Liver (tissue), 9 donors: Measurements from ENCODE around the gene URB1. TPM values are rescaled to one million over a fixed set of nuclear protein-coding genes. Genes with fewer than 3 reads are reported as not detected.
A peak's percentile ranks its signal among the peaks of the same experiment; 100 is the strongest.

Source experiments
- DNase-seq: peaks from one replicate; pipeline ENCODE4 v3.0.0-alpha.2; 2017; ENCODE audit warnings: low spot score
- H3K27ac ChIP-seq, 2 donors: one replicate each; pipeline ENCODE4 v1.7.0; 2013; ENCODE audit warnings: inconsistent platforms in 2 of 2, low read length in 2 of 2, control low read depth in 1 of 2, low read depth in 1 of 2, mild to moderate bottlenecking in 1 of 2
- H3K27me3 ChIP-seq, 4 donors: one replicate each; pipeline versions ENCODE4 v1.6.1 to v1.7.0; 2013; ENCODE audit warnings: low read length in 3 of 4, inconsistent platforms in 1 of 4, mild to moderate bottlenecking in 1 of 4, moderate library complexity in 1 of 4; ENCODE audit not compliant: control insufficient read depth in 4 of 4, insufficient read depth in 4 of 4
- H3K36me3 ChIP-seq, 4 donors: one replicate each; pipeline versions ENCODE4 v1.6.1 to v1.7.0; 2013; ENCODE audit warnings: low read length in 3 of 4, mild to moderate bottlenecking in 3 of 4, low read depth in 1 of 4, moderate library complexity in 1 of 4; ENCODE audit not compliant: control insufficient read depth in 4 of 4, insufficient read depth in 3 of 4
- H3K4me1 ChIP-seq, 4 donors: one replicate each; pipeline versions ENCODE4 v1.6.1 to v1.7.0; 2013; ENCODE audit warnings: low read length in 3 of 4, mild to moderate bottlenecking in 3 of 4, moderate library complexity in 1 of 4; ENCODE audit not compliant: control insufficient read depth in 4 of 4, insufficient read depth in 4 of 4
- H3K4me3 ChIP-seq, 3 donors: one replicate each; pipeline versions ENCODE4 v1.6.1 to v1.7.0; 2013; ENCODE audit warnings: low read length in 3 of 3, control low read depth in 1 of 3, low read depth in 1 of 3, mild to moderate bottlenecking in 1 of 3
- H3K9ac ChIP-seq, 2 donors: one replicate each; pipeline ENCODE4 v1.7.0; 2013; ENCODE audit warnings: low read length in 2 of 2, mild to moderate bottlenecking in 2 of 2, moderate library complexity in 2 of 2, control low read depth in 1 of 2, low read depth in 1 of 2
- H3K9me3 ChIP-seq, 4 donors: one replicate each; pipeline versions ENCODE4 v1.6.1 to v1.7.0; 2013; ENCODE audit warnings: low read length in 3 of 4; ENCODE audit not compliant: control insufficient read depth in 4 of 4
- ATF3 ChIP-seq: IDR thresholded peaks from 2 replicates; pipeline ENCODE4 v1.6.1; 2016; ENCODE audit warnings: antibody characterized with exemption
- EGR1 ChIP-seq, 2 donors: IDR thresholded peaks; 2 replicates each; pipeline ENCODE4 v1.6.1; 2016 to 2018; ENCODE audit warnings: antibody characterized with exemption in 2 of 2, low read depth in 2 of 2
- FOXA2 ChIP-seq: IDR thresholded peaks from 2 replicates; pipeline ENCODE4 v1.6.1; 2016; ENCODE audit warnings: antibody characterized with exemption
- HNF4A ChIP-seq, 2 donors: conservative IDR thresholded peaks; 2 replicates each; pipeline ENCODE4 v1.6.1; 2016; ENCODE audit warnings: antibody characterized with exemption in 2 of 2, mild to moderate bottlenecking in 2 of 2
- HNF4G ChIP-seq: IDR thresholded peaks from 2 replicates; pipeline ENCODE4 v1.6.1; 2016; ENCODE audit warnings: antibody characterized with exemption
- JUND ChIP-seq, 2 donors: IDR thresholded peaks; 2 replicates each; pipeline ENCODE4 v1.6.1; 2016; ENCODE audit warnings: antibody characterized with exemption in 2 of 2
- MAX ChIP-seq: IDR thresholded peaks from 2 replicates; pipeline ENCODE4 v1.6.1; 2016; ENCODE audit warnings: antibody characterized with exemption
- NR2F2 ChIP-seq: IDR thresholded peaks from 2 replicates; pipeline ENCODE4 v1.6.1; 2016; ENCODE audit warnings: antibody characterized with exemption
- RAD21 ChIP-seq, 2 donors: IDR thresholded peaks; 2 replicates each; pipeline ENCODE4 v1.6.1; 2016; ENCODE audit warnings: antibody characterized with exemption in 2 of 2, mild to moderate bottlenecking in 2 of 2
- REST ChIP-seq: IDR thresholded peaks from 2 replicates; pipeline ENCODE4 v1.6.1; 2016; ENCODE audit warnings: antibody characterized with exemption, mild to moderate bottlenecking
- SP1 ChIP-seq: IDR thresholded peaks from 2 replicates; pipeline ENCODE4 v1.6.1; 2018; ENCODE audit warnings: antibody characterized with exemption, mild to moderate bottlenecking
- TAF1 ChIP-seq: conservative IDR thresholded peaks from 2 replicates; pipeline ENCODE4 v1.6.1; 2016; ENCODE audit warnings: antibody characterized with exemption, mild to moderate bottlenecking
- ZBTB33 ChIP-seq: IDR thresholded peaks from 2 replicates; pipeline ENCODE4 v1.6.1; 2016; ENCODE audit warnings: antibody characterized with exemption
- WGBS: extraction: QIAGEN DNeasy Blood & Tissue Kit; methylation state at CpG from one replicate; pipeline ENCODE4 v1.1.7; 2013; 5-methylcytosine and 5-hydroxymethylcytosine counted together
- polyA plus RNA-seq, 2 donors: library from polyadenylated mRNA; stranded (reverse) in 1 of 2; unstranded in 1 of 2; fragments of 200-250 nt in 1 of 2; fragments of >200 nt in 1 of 2; fragmentation: Nextera tagmentation in 1 of 2; extraction: Ambion mirVana in 1 of 2; gene quantifications; one replicate each; pipeline versions ENCODE4 v1.2.1 to v1.2.3, GENCODE V29; 2013 to 2015
- total RNA-seq, 2 donors: library from RNA; depleted of rRNA; stranded (reverse); fragments of >200 nt; gene quantifications; one replicate each; pipeline ENCODE4 v1.2.3, GENCODE V29; 2014
- donor health status: healthy.
- donor health status: healthy.
- donor health status: healthy.
- donor health status: healthy.
- donor health status: healthy.

Gene URB1
- total and polyA plus RNA-seq, 4 donors: 2.8 to 14.5 (median 7.1) TPM

- Histone ChIP-seq H3K9ac (no peak overlapping the region), H3K9me3 (no peaks in the 10 kb centered on the region), H3K4me3 (no peak overlapping the region), H3K27ac (no peak overlapping the region), H3K27me3 (no peaks in the 10 kb centered on the region), H3K36me3 (no peaks in the 10 kb centered on the region), H3K4me1 (peaks cover 4 to 16% (median 8%) of the 10 kb centered on the region in 4 donors)
- TF ChIP-seq ZBTB33: no peak
- no peak for TF ChIP-seq RAD21 (IDR thresholded peaks at IDR 0.05)
- no peak for TF ChIP-seq SP1
- no peak for TF ChIP-seq JUND (IDR thresholded peaks at IDR 0.05)
- TF ChIP-seq TAF1: no peak
- no peak for TF ChIP-seq FOXA2
- no peak for TF ChIP-seq MAX
- no peak for TF ChIP-seq EGR1 (IDR thresholded peaks at IDR 0.05; ENCODE audit: low read depth in 2 of 2)
- TF ChIP-seq HNF4G: no peak
- no peak for TF ChIP-seq ATF3
- TF ChIP-seq NR2F2: no peak
- no peak for DNase-seq
- 81% methylated on average over 5 of the region's 5 CpGs for WGBS
Observed at GRCh38 chr21:32410916-32411315, 18.1 kb upstream of the URB1 start.

- 93% methylated on average over 4 of the region's 4 CpGs for WGBS
- no peak for DNase-seq
- H3K9ac ChIP-seq: no peak overlapping the region
- H3K4me3 ChIP-seq: no peak overlapping the region
- H3K9me3 ChIP-seq: no peaks in the 10 kb centered on the region
- TF ChIP-seq ATF3: no peak
- TF ChIP-seq REST: no peak
- no peak for TF ChIP-seq JUND (IDR thresholded peaks at IDR 0.05)
- H3K36me3 ChIP-seq: no peaks in the 10 kb centered on the region
- H3K4me1 ChIP-seq: peaks cover 4 to 16% (median 8%) of the 10 kb centered on the region in 4 donors
- H3K27ac ChIP-seq: no peak overlapping the region
- H3K27me3 ChIP-seq: no peaks in the 10 kb centered on the region
Observed at GRCh38 chr21:32410291-32410690, 17.5 kb upstream of the URB1 start.

GRCh38 chr21:32406405-32406804, 13.6 kb upstream of the URB1 start:
- Histone ChIP-seq H3K36me3 (no peaks in the 10 kb centered on the region), H3K9me3 (no peaks in the 10 kb centered on the region), H3K27ac (no peak overlapping the region), H3K27me3 (no peaks in the 10 kb centered on the region), H3K9ac (no peak overlapping the region), H3K4me3 (no peak overlapping the region), H3K4me1 (peaks cover 0 to 1% (median under 1%) of the 10 kb centered on the region in 4 donors)
- TF ChIP-seq HNF4A (conservative IDR thresholded peaks at IDR 0.05) (no peak), NR2F2 (peak; percentile 25)
- WGBS: 60% methylated on average over 6 of the region's 6 CpGs
- DNase-seq: no peak
